ENCODE measurements around the gene CSAG1.
"Not testable (repeated sequence)": the region's sequence is repeated elsewhere in the genome, so short reads cannot be mapped to it uniquely, and the experiment has no call there.

CSAG1 gene

GRCh38 chrX:152733261-152733975, at the start of gene CSAG1, which contains the start of gene MAGEA12:
CSAG1 (minus strand) TSS chrX:152733721; CDS start chrX:152732460, 1,261 bp downstream.
MAGEA12 (plus strand) TSS chrX:152733757; CDS start chrX:152736162, 2,405 bp downstream.
- FAIRE-seq, result no peak

- FAIRE-seq, result not testable (repeated sequence)
Observed at GRCh38 chrX:152769549-152770289, 36.2 kb upstream of the CSAG1 start, which contains the start of gene MAGEA6. MAGEA6 (minus strand) TSS chrX:152769689; CDS start chrX:152767650, 2,039 bp downstream.

GRCh38 chrX:152766562-152766961, 33.0 kb upstream of the CSAG1 start:
- not testable (repeated sequence) for FAIRE-seq

- FAIRE-seq, result not testable (repeated sequence)
Observed at GRCh38 chrX:152761582-152761981, 28.1 kb upstream of the CSAG1 start.

GRCh38 chrX:152759544-152759943, 26.0 kb upstream of the CSAG1 start:
- not testable (repeated sequence) for FAIRE-seq

GRCh38 chrX:152758918-152759317, 25.4 kb upstream of the CSAG1 start, which contains the start of gene CSAG3:
CSAG3 (plus strand) TSS chrX:152759218.
- FAIRE-seq, result not testable (repeated sequence)

GRCh38 chrX:152754871-152755270, 21.4 kb upstream of the CSAG1 start:
- FAIRE-seq, result not testable (repeated sequence)

GRCh38 chrX:152753686-152754650, 20.4 kb upstream of the CSAG1 start, which contains the start of gene MAGEA2:
MAGEA2 (minus strand) TSS chrX:152753842; CDS start chrX:152751363, 2,479 bp downstream.
- not testable (repeated sequence) for FAIRE-seq

GRCh38 chrX:152738560-152738959, 5.0 kb upstream of the CSAG1 start:
- no peak for FAIRE-seq

- FAIRE-seq, result not testable (repeated sequence)
Observed at GRCh38 chrX:152736528-152736927, 3.0 kb upstream of the CSAG1 start.

- no peak for FAIRE-seq
Observed at GRCh38 chrX:152735860-152736511, 2.5 kb upstream of the CSAG1 start.

- FAIRE-seq, result no peak
Observed at GRCh38 chrX:152735101-152735500, 1.6 kb upstream of the CSAG1 start.

GRCh38 chrX:152734143-152734858, 780 bp upstream of the CSAG1 start:
- not testable (repeated sequence) for FAIRE-seq

GRCh38 chrX:152725409-152725808, 8.1 kb downstream of the CSAG1 start:
- no peak for FAIRE-seq

GRCh38 chrX:152713815-152714787, 19.4 kb downstream of the CSAG1 start, which contains the start of gene MAGEA2B:
MAGEA2B (plus strand) TSS chrX:152714628; CDS start chrX:152717107, 2,479 bp downstream.
- not testable (repeated sequence) for FAIRE-seq

GRCh38 chrX:152713195-152713594, 20.3 kb downstream of the CSAG1 start:
- FAIRE-seq, result not testable (repeated sequence)

- FAIRE-seq, result not testable (repeated sequence)
Observed at GRCh38 chrX:152709173-152709572, 24.3 kb downstream of the CSAG1 start, which contains the start of gene CSAG2. CSAG2 (minus strand) TSS chrX:152709273; CDS start chrX:152709112, 161 bp downstream.

- not testable (repeated sequence) for FAIRE-seq
Observed at GRCh38 chrX:152706500-152706899, 27.0 kb downstream of the CSAG1 start.

- FAIRE-seq, result not testable (repeated sequence)
Observed at GRCh38 chrX:152700390-152700789, 33.1 kb downstream of the CSAG1 start.

Measured in endometrium (tissue), 2 donors.